Neural progenitor cell (in vitro differentiated cells): ENCODE measurements around the gene SLC44A5. TPM values are rescaled to one million over a fixed set of nuclear protein-coding genes. Genes with fewer than 3 reads are reported as not detected.

Experiments used
- DNase-seq: peaks from one replicate; pipeline ENCODE4 v3.0.0-alpha.2; 2016; ENCODE audit warnings: low spot score
- H2AFZ ChIP-seq: fragments of 200-600 bp; sonication (generic); replicated peaks from 2 replicates; pipeline ENCODE4 v1.6.1; 2016; ENCODE audit warnings: antibody characterized with exemption
- H3F3A ChIP-seq: fragments of 200-600 bp; sonication (generic); 2 replicates; pipeline ENCODE4 v1.6.1; 2016; ENCODE audit warnings: antibody characterized with exemption, low read depth
- H3K27ac ChIP-seq: fragments of 200-600 bp; sonication (generic); 2 replicates; pipeline ENCODE4 v1.5.1; 2016; ENCODE audit warnings: mild to moderate bottlenecking
- H3K27me3 ChIP-seq: fragments of 200-600 bp; sonication (generic); 2 replicates; pipeline ENCODE4 v1.6.1; 2016; ENCODE audit warnings: mild to moderate bottlenecking, moderate library complexity
- H3K36me3 ChIP-seq: fragments of 200-600 bp; sonication (generic); 2 replicates; pipeline ENCODE4 v1.5.1; 2016
- H3K4me1 ChIP-seq: fragments of 200-600 bp; sonication (generic); 2 replicates; pipeline ENCODE4 v1.6.1; 2016; ENCODE audit warnings: mixed run types
- H3K4me2 ChIP-seq: fragments of 200-600 bp; sonication (generic); 2 replicates; pipeline ENCODE4 v1.6.1; 2016
- H3K4me3 ChIP-seq: fragments of 200-600 bp; sonication (generic); 2 replicates; pipeline ENCODE4 v1.5.1; 2016
- H3K79me2 ChIP-seq: fragments of 200-600 bp; sonication (generic); 2 replicates; pipeline ENCODE4 v1.6.1; 2016; ENCODE audit warnings: low read depth
- H3K9ac ChIP-seq: fragments of 200-600 bp; sonication (generic); 2 replicates; pipeline ENCODE4 v1.6.1; 2016
- H3K9me3 ChIP-seq: fragments of 200-600 bp; sonication (generic); 2 replicates; pipeline ENCODE4 v1.5.1; 2016; ENCODE audit warnings: low read depth
- H4K20me1 ChIP-seq: fragments of 200-600 bp; sonication (generic); 2 replicates; pipeline ENCODE4 v1.6.1; 2016; ENCODE audit warnings: low read depth
- H3K27ac Mint-ChIP-seq: 3 replicates; pipeline ENCODE4 v1.8.0; 2021; ENCODE audit warnings: mixed read lengths
- H3K27me3 Mint-ChIP-seq: 2 replicates; pipeline ENCODE4 v1.8.0; 2022; ENCODE audit warnings: low read depth, mild to moderate bottlenecking, inconsistent platforms, moderate library complexity, mixed read lengths; ENCODE audit not compliant: insufficient read depth
- H3K36me3 Mint-ChIP-seq: 3 replicates; pipeline ENCODE4 v1.8.0; 2021; ENCODE audit warnings: mixed read lengths
- H3K4me1 Mint-ChIP-seq: 3 replicates; pipeline ENCODE4 v1.8.0; 2021; ENCODE audit warnings: mixed read lengths
- H3K4me3 Mint-ChIP-seq: 3 replicates; pipeline ENCODE4 v1.8.0; 2021; ENCODE audit warnings: mild to moderate bottlenecking, moderate library complexity, mixed read lengths
- H3K9me3 Mint-ChIP-seq: 3 replicates; pipeline ENCODE4 v1.8.0; 2020; ENCODE audit warnings: mixed read lengths
- EZH2 ChIP-seq: fragments of 200-600 bp; sonication (generic); IDR thresholded peaks from 2 replicates; pipeline ENCODE4 v1.6.1; 2017; ENCODE audit warnings: antibody characterized with exemption, mild to moderate bottlenecking, moderate library complexity
- EZH2phosphoT487 ChIP-seq: fragments of 200-600 bp; sonication (generic); IDR thresholded peaks from 2 replicates; pipeline ENCODE4 v1.6.1; 2017; ENCODE audit warnings: antibody characterized with exemption
- total RNA-seq: library from RNA; depleted of rRNA; stranded (reverse); fragments of >200 nt; gene quantifications from 2 replicates; pipeline ENCODE4 v1.2.3, GENCODE V29; 2015; ENCODE audit warnings: low replicate concordance
- TF ChIP-seq, protein P1 (sequence below): fragments of 200-600 bp; sonication (generic); IDR thresholded peaks from 2 replicates; pipeline ENCODE4 v1.5.1; 2017; ENCODE audit warnings: antibody characterized with exemption, mild to moderate bottlenecking

Gene SLC44A5
- total RNA-seq, 1 donor from 2014 or later, result 25.3 TPM

DNA sequence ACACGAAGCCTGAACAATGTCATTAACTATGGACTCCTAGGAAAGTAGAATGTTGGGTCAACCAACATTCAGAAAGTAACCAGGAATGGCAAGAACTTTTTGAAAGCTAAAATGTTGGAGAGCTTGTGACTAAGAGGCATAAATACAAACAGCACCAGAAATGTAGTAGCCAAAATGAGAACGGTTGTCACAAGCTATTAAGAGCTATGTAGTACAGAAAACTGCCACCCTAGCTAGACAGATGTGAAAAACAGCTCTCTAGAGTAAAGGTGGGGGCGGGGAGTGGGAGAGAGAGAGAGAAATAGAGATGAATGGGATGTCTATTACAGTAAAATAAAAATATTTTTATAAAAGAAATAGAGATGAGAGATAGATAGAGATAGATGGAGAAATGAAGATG lies 35.1 kb downstream of the SLC44A5 start:
- no peak for DNase-seq
- no peak overlapping the region for H3K27ac ChIP-seq
- no peaks in the 10 kb centered on the region for H3K4me1 ChIP-seq
- TF ChIP-seq, protein P1, sequence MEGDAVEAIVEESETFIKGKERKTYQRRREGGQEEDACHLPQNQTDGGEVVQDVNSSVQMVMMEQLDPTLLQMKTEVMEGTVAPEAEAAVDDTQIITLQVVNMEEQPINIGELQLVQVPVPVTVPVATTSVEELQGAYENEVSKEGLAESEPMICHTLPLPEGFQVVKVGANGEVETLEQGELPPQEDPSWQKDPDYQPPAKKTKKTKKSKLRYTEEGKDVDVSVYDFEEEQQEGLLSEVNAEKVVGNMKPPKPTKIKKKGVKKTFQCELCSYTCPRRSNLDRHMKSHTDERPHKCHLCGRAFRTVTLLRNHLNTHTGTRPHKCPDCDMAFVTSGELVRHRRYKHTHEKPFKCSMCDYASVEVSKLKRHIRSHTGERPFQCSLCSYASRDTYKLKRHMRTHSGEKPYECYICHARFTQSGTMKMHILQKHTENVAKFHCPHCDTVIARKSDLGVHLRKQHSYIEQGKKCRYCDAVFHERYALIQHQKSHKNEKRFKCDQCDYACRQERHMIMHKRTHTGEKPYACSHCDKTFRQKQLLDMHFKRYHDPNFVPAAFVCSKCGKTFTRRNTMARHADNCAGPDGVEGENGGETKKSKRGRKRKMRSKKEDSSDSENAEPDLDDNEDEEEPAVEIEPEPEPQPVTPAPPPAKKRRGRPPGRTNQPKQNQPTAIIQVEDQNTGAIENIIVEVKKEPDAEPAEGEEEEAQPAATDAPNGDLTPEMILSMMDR, result no peak
- TF ChIP-seq EZH2, result no peak
- TF ChIP-seq EZH2phosphoT487, result no peak
- no peaks in the 10 kb centered on the region for H3K9me3 Mint-ChIP-seq
- no peaks in the 10 kb centered on the region for H3K9me3 ChIP-seq
- no peak overlapping the region for H2AFZ ChIP-seq
- H3K4me3 Mint-ChIP-seq, result no peak overlapping the region
- no peak overlapping the region for H3K4me3 ChIP-seq
- H3K27ac Mint-ChIP-seq, result no peak overlapping the region
- H3K4me2 ChIP-seq, result no peak overlapping the region
- H3K27me3 Mint-ChIP-seq, result no peaks in the 10 kb centered on the region
- no peaks in the 10 kb centered on the region for H3K36me3 Mint-ChIP-seq
- no peaks in the 10 kb centered on the region for H3F3A ChIP-seq
- no peaks in the 10 kb centered on the region for H3K79me2 ChIP-seq
- H4K20me1 ChIP-seq, result no peaks in the 10 kb centered on the region
- no peak overlapping the region for H3K9ac ChIP-seq
- no peaks in the 10 kb centered on the region for H3K36me3 ChIP-seq
- H3K4me1 Mint-ChIP-seq, result no peaks in the 10 kb centered on the region
- H3K27me3 ChIP-seq, result no peaks in the 10 kb centered on the region

DNA sequence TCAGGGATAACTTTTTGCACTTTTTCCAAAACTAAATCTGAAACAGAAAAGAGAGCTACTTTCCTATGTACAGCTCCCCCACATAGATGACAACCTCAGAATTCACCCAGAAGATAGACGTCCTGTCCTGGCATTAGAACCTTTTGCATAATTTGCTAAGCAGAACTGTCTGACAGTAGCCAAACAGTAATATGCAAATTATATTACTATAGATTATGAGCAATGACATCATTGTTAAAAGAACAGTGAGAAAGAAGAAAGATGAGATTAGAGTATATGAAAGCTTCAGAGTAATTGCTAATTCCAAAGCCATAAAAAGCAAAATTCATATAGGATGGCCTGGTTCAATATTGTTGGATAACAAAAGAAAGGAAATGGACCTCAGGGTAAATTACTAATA lies 43.7 kb downstream of the SLC44A5 start:
- H3K9me3 Mint-ChIP-seq, result no peaks in the 10 kb centered on the region
- no peaks in the 10 kb centered on the region for H3K4me1 Mint-ChIP-seq
- Histone ChIP-seq H3K4me3 (no peak overlapping the region), H4K20me1 (no peaks in the 10 kb centered on the region), H3K27ac (no peak overlapping the region), H3K36me3 (no peaks in the 10 kb centered on the region), H3F3A (no peaks in the 10 kb centered on the region), H3K4me1 (no peaks in the 10 kb centered on the region), H3K79me2 (no peaks in the 10 kb centered on the region), H3K9me3 (no peaks in the 10 kb centered on the region), H3K4me2 (no peak overlapping the region), H3K9ac (no peak overlapping the region), H2AFZ (no peak overlapping the region), H3K27me3 (no peaks in the 10 kb centered on the region)
- no peak for DNase-seq
- H3K27ac Mint-ChIP-seq, result no peak overlapping the region
- TF ChIP-seq EZH2 (no peak), EZH2phosphoT487 (no peak)
- TF ChIP-seq, protein P1, result no peak
- H3K4me3 Mint-ChIP-seq, result no peak overlapping the region
- H3K27me3 Mint-ChIP-seq, result no peaks in the 10 kb centered on the region
- H3K36me3 Mint-ChIP-seq, result no peaks in the 10 kb centered on the region

DNA sequence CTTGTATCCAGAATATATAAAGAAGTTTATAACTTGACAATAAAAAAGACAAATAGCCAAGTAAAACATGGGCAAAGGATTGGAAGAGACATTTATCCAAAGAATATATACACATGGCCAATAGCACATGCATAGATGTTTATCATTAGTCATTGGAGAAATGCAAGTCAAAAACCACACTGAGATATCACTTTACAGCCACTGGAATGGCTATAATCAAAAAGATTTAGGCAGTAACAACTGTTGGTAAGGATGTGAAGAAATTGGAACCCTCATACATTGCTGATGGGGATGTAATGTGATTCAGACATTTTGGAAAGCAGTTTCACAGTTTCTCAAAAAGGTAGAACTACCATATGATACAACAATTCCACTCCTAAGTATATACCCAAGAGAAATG lies 51.1 kb downstream of the SLC44A5 start:
- Histone ChIP-seq H4K20me1 (no peaks in the 10 kb centered on the region), H3K9me3 (no peaks in the 10 kb centered on the region), H3K79me2 (no peaks in the 10 kb centered on the region), H3K4me3 (no peak overlapping the region), H3K27me3 (no peaks in the 10 kb centered on the region), H3K36me3 (no peaks in the 10 kb centered on the region), H3K4me1 (no peaks in the 10 kb centered on the region), H2AFZ (no peak overlapping the region), H3F3A (no peaks in the 10 kb centered on the region), H3K27ac (no peak overlapping the region), H3K9ac (no peak overlapping the region), H3K4me2 (no peak overlapping the region)
- H3K27me3 Mint-ChIP-seq, result no peaks in the 10 kb centered on the region
- H3K27ac Mint-ChIP-seq, result no peak overlapping the region
- TF ChIP-seq, protein P1, result no peak
- TF ChIP-seq EZH2phosphoT487 (no peak), EZH2 (no peak)
- H3K4me1 Mint-ChIP-seq, result no peaks in the 10 kb centered on the region
- H3K36me3 Mint-ChIP-seq, result no peaks in the 10 kb centered on the region
- DNase-seq, result no peak
- H3K4me3 Mint-ChIP-seq, result no peak overlapping the region
- H3K9me3 Mint-ChIP-seq, result no peaks in the 10 kb centered on the region

DNA sequence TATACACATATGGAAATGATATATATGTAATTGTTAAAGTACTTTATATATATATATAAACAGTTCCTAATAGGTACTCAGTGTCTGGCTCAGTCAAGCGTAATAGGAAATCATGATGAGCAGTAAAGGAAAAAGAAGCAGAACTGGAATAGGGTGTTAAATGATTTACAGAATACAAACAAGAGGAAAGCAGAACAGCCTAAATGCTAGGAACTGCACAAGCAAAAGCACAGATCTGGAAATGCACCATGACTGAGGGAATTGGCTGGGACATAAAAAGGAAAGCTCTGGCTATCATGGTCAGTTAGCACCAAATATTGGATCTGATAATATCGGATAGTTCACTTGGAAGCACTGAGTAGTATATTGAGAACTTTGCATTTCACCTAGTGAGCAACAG lies 51.8 kb downstream of the SLC44A5 start:
- no peaks in the 10 kb centered on the region for H3K9me3 Mint-ChIP-seq
- no peak overlapping the region for H3K4me2 ChIP-seq
- no peaks in the 10 kb centered on the region for H3K4me1 Mint-ChIP-seq
- no peaks in the 10 kb centered on the region for H3K36me3 Mint-ChIP-seq
- H3K36me3 ChIP-seq, result no peaks in the 10 kb centered on the region
- H3K27me3 ChIP-seq, result no peaks in the 10 kb centered on the region
- H3K27ac Mint-ChIP-seq, result no peak overlapping the region
- no peaks in the 10 kb centered on the region for H3K4me1 ChIP-seq
- no peaks in the 10 kb centered on the region for H4K20me1 ChIP-seq
- no peaks in the 10 kb centered on the region for H3K27me3 Mint-ChIP-seq
- no peaks in the 10 kb centered on the region for H3K9me3 ChIP-seq
- H3K9ac ChIP-seq, result no peak overlapping the region
- no peaks in the 10 kb centered on the region for H3K79me2 ChIP-seq
- no peak overlapping the region for H3K4me3 Mint-ChIP-seq
- no peak overlapping the region for H2AFZ ChIP-seq
- TF ChIP-seq EZH2phosphoT487 (no peak), EZH2 (no peak)
- TF ChIP-seq, protein P1, result no peak
- no peak overlapping the region for H3K4me3 ChIP-seq
- no peaks in the 10 kb centered on the region for H3F3A ChIP-seq
- no peak for DNase-seq
- H3K27ac ChIP-seq, result no peak overlapping the region
